HG02798 (cell line): ENCODE measurements around the gene SYNDIG1.
"Not testable (repeated sequence)": the region's sequence is repeated elsewhere in the genome, so short reads cannot be mapped to it uniquely, and the experiment has no call there.

Experiments used
- ATAC-seq: cut with Tn5 transposase; IDR thresholded peaks from one replicate; pipeline ENCODE4 v1.9.1; 2021; ENCODE audit warnings: mild to moderate bottlenecking; ENCODE audit not compliant: unreplicated experiment, poor library complexity

Gene SYNDIG1

GRCh38 chr20:24490598-24490997 lies 21.2 kb downstream of the SYNDIG1 start:
- no peak for ATAC-seq

DNA sequence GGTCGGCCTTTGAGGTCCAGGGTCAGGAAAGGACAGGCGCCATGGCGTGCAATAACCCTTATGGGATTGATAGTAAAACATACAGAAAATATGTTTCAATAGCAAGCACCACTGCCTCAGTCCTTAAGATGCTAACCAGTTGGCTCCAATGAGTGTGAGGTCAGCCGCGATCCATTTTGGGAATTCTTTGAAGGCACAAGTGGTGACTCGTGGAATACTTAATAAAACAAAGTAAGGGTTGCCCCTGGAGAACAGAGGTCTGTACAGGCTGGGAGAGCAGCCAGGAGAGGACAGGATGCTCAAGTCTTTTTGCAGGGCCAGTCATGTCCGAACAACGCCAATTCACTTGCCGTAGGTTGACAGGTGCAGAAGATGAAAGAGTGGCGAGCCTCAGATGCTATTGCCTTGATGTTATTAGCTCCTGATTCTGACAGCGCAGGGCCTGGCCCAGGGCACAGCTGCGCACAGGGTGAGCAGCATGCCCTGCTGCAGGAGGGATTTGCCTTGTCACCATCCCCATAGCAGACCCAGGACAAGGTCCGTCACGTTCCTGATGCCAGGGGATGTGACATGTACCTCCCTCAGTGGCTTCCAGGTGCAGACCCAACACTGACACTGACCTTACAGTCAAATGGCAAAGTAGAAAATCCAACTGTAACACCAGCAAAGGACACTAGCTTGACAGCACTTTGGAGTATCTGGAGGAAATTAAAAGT lies 21.8 kb downstream of the SYNDIG1 start:
- no peak for ATAC-seq

GRCh38 chr20:24492031-24492607 lies 22.7 kb downstream of the SYNDIG1 start:
- ATAC-seq = no peak

DNA sequence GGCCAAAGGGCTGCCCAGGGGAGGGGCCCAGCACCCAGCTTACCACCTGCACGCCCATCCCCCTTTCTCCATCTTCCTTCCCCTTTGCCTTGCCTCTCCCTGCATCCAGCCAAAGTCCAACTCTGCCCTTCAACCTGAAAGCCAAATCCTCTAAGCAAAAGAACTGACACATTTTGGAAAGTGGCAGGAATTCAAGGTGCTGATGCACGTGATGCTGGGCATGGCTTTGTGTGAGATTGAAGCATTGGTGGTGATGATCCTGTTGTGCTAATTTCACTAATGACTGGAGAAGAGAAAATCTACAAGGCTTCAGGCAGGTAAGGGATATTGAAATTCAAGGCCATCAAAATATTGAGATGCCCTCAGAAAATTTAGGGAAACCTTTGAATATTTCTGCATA lies 23.3 kb downstream of the SYNDIG1 start:
- ATAC-seq = no peak

GRCh38 chr20:24493181-24493580 lies 23.8 kb downstream of the SYNDIG1 start:
- ATAC-seq = no peak

DNA sequence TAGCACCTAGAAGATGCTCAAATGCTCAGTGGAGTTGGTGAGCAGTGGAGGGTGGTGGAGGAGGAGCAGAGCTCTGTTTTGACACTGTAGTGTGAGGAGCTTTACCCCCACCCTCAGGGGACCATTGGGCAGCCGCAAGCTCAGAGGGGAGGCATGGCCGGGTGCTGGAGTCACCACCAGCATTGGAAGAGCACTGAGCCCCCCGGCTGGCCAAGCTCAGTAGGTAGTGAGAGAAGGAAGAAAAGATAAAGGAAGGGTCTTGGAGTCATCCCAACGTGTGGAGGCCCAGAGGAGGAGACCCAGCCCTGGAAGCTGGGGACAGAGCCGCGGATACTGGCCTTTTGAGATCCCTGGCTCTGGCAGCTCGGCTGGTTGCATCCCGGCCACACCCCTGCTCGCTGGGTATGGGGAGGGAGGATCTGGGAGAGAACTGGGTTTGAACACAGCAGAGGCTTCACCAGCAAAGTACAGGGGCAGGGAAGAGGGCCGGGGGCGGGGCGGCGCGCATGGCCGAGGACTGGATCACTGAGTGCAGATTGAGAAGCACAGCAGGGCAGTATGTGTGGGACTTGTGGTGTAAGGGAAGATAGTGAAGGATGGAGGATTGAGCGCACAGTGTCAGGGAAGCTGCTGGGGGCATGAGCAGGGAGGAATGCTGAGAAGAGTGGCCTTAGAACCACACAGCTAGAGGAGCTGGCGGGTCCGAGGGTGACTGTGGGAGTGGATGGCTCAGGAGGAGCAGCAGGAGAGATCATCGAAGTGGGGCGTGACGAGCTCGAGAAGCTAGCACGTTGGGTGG lies 24.4 kb downstream of the SYNDIG1 start:
- no peak for ATAC-seq

- ATAC-seq = no peak
Measured at GRCh38 chr20:24494460-24494920, 25.1 kb downstream of the SYNDIG1 start.

- no peak for ATAC-seq
Measured at GRCh38 chr20:24495266-24495665, 25.8 kb downstream of the SYNDIG1 start.

DNA sequence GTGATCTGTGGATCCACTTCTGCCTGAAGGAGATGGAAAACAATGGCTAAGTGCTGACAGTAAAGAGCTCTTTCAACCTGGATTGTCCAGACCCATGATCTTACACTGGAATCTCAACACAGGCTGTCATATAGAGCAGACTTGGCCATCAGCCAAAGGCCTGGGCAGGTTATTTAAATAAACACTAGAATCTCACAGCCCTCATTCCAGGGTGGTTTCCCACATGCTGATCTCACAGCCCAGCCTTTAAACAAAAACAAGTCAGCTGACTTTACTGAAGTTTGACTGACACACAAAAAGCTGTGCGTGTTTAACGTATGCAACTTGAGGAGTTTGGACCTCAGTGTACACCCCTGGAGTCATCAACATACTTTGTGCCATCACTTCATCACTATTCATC lies 28.4 kb downstream of the SYNDIG1 start:
- no peak for ATAC-seq

DNA sequence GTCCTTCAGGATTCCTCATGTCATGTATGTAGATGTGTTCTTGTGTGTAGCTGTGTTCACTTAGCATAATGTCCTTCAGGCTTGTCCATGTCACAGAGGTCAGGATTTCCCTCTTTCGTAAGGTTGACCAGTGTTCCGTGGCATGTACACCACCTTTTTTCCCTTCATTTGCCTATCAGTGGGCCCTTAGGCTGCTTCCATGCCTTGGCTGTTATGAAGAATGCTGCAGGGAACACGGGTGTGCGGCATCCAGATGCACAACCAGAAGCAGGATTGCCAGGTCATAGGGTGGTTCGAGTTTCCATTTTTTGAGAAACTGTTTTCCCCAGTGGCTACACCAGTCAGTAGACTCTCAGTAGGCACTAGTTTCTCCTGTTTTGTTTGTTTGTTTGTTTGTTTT lies 29.2 kb downstream of the SYNDIG1 start:
- ATAC-seq = no peak

DNA sequence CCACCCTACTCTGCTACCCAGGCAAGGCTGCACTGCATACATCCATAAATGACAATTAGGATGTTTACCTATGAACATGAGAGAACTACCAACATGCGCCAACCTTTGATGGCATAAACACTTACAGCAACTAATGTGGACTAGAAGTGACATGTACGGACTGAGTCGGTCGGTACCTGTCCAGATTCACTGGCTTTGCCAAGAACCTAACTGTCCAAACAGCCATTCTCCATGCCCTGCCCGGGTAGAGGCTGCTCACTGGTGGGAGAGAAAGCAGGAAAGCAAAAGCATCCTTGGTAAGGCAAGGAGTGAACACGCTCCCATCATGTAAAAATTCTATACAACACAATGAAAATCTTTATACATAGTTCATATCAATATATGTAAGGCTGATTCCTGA lies 30.0 kb downstream of the SYNDIG1 start:
- ATAC-seq = no peak

- no peak for ATAC-seq
Measured at GRCh38 chr20:24501764-24502556, 32.5 kb downstream of the SYNDIG1 start.

DNA sequence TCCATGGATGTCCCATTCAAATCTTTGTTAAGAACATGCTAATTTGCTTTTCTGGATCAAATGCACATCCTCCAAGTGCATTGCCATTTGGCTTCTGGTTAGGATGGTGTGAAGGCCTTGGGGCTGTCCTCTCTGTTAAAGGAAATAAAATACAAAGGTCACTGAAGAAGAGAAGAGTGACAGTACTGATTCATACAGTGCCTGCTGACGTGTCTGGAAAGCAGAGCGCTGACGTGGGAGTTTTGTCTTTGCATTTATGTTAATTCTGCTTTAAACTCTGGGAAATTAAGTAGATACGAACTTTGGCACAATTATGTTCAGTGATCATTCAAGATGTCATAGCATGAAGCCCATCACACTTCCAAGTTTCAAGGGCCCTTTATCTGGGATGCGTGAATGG lies 33.2 kb downstream of the SYNDIG1 start:
- ATAC-seq = no peak

- ATAC-seq = no peak
Measured at GRCh38 chr20:24503352-24503931, 34.0 kb downstream of the SYNDIG1 start.

GRCh38 chr20:24504331-24505285 lies 35.2 kb downstream of the SYNDIG1 start:
- ATAC-seq = no peak

- ATAC-seq = no peak
Measured at GRCh38 chr20:24506146-24506545, 36.7 kb downstream of the SYNDIG1 start.

GRCh38 chr20:24506696-24507095 lies 37.3 kb downstream of the SYNDIG1 start:
- ATAC-seq = no peak

DNA sequence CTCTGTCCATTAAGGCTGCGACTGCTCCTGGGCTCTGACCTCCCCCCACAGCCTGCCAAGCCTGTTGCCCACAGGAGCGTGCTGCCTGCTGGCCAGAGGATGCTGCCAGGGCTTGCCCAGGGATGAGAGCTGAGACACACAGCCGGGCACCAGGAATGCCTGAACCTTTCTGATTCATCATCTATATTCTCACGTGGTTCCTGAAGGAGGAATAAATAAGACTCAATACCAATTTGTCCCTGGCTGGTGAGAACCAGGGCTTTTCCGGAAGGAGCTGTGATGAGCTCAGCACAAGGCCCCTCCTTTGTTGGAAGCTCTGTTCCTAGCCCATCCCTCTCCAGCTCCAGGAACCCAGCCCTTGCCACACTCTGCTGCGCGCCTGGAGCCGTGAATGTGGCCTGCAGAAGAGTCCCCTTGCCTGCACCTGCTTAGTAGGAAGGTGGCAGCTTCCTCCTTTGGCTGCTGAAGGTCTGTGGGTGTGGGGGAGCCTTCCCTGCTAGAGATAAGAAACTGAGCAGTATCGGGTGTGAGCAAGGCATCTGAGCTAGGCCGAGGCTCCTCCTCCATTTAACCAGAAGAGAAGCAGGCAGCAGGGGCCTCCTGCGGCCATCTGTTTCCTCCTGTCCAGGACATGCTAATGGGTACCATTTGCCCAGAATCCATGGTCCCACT lies 37.9 kb downstream of the SYNDIG1 start:
- peak; percentile 43 for ATAC-seq

GRCh38 chr20:24512441-24512840 lies 43.0 kb downstream of the SYNDIG1 start:
- not testable (repeated sequence) for ATAC-seq
